Mammary epithelial cell (primary cell): Measurements from ENCODE around the gene TRMT10B.

Experiments
- EZH2 ChIP-seq: IDR thresholded peaks from 2 replicates; pipeline ENCODE4 v1.6.1; 2012; ENCODE audit warnings: low read length, inconsistent platforms, borderline replicate concordance
- TF ChIP-seq, protein P1 (sequence below), 2 donors: IDR thresholded peaks in 1 of 2; conservative IDR thresholded peaks in 1 of 2; 2 replicates each; pipeline ENCODE4 v1.5.1; 2011 to 2012; ENCODE audit warnings: inconsistent platforms in 2 of 2, low read length in 2 of 2, mild to moderate bottlenecking in 2 of 2, control low read depth in 1 of 2, low read depth in 1 of 2; ENCODE audit not compliant: insufficient read depth in 1 of 2; ENCODE audit errors: extremely low read depth in 1 of 2

DNA sequence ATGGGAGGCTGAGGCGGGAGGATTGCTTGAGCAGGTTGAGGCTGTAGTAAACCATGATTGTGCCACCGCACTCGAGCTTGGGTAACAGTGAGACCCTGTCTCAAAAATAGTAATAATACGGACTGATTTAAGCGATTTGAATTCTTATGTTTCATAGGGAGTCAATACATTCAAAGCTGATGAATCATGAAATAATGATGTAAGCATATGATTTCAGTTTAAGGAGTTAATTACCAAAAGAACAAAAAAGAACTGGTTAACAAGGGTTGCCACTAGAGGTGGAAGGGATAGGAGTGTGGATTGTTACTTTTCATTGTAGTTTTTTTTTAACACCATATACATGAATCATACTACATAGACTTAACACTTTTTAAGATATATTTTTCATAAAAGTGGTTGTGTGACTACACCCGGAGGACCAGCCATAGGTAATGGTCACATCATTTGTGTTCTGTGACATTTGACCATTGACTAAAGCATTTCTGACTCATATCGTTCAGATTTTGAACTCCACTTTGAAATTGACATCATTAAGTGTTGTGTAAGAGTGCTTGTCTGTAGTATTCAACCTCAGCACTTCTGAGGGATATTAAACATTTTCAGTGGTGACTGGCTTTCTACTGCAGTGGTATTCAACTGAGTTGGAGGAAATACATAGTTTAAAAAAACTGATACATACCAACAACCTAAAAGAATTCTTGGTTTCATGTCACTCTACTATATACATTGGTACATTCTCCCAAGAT is 7.0 kb downstream of the TRMT10B start:
- TF ChIP-seq, protein P1, sequence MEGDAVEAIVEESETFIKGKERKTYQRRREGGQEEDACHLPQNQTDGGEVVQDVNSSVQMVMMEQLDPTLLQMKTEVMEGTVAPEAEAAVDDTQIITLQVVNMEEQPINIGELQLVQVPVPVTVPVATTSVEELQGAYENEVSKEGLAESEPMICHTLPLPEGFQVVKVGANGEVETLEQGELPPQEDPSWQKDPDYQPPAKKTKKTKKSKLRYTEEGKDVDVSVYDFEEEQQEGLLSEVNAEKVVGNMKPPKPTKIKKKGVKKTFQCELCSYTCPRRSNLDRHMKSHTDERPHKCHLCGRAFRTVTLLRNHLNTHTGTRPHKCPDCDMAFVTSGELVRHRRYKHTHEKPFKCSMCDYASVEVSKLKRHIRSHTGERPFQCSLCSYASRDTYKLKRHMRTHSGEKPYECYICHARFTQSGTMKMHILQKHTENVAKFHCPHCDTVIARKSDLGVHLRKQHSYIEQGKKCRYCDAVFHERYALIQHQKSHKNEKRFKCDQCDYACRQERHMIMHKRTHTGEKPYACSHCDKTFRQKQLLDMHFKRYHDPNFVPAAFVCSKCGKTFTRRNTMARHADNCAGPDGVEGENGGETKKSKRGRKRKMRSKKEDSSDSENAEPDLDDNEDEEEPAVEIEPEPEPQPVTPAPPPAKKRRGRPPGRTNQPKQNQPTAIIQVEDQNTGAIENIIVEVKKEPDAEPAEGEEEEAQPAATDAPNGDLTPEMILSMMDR (conservative IDR thresholded peaks at IDR 0.05 in 1 of 2, IDR thresholded peaks at IDR 0.05 in 1 of 2; ENCODE audit: extremely low read depth in 1 of 2, insufficient read depth in 1 of 2, low read depth in 1 of 2, low read length in 2 of 2): no peak
- no peak for TF ChIP-seq EZH2
